ENCODE data around the gene ZNF586.

- no peak for TF ChIP-seq GATA3 (IDR thresholded peaks at IDR 0.05; ENCODE audit: low read depth, low read length)
- TF ChIP-seq GATA2 (IDR thresholded peaks at IDR 0.05; ENCODE audit: low read depth, low read length): no peak
Measured at GRCh38 chr19:57776764-57777296, 7.4 kb downstream of the ZNF586 start.

Measured in SH-SY5Y (cell line).